Measurements from ENCODE around the gene LRRC36.

Gene LRRC36

DNA sequence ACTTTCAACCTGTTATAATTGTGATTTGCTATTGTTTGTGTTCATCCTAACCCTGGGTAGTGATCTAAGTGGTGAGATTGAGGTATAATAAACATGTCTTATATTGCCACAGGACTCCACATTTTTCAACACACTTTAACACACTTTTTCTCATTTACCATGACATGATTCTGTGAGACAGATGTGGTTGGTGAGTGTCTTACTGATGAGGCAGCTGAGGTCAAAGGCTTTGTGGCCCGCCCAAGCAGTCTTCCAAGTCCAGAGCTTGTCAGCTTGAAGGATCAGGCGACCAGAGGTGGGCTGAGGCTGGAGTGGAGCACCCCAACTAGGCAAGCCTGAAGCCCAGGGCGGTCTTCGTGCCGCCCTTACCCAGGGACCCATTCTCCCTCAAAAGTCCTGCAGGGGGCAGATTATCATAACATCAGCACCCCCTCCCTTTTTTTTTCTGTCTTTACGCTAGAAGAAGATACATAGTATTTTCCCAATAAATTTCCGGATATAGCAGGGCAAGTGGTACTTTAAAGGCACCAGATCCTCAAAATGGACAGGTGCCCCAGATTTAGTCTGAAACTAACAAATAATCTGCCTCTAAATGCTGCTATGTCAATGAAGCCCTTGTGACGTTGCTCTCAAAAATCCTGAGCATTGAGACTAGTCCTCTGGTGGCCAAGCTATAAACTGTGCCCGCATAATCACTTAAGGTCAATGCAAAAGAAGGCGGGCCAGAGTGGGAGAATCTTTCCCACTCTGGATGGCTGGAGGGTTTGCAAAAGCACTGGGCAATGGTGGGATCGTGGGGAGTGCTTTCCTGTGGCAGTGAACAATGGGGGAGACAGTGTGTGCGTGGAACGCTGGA, 21.2 kb upstream of the LRRC36 start:
- H3K79me2 ChIP-seq (ENCODE audit: control insufficient read depth, low read length): no peaks in the 10 kb centered on the region

DNA sequence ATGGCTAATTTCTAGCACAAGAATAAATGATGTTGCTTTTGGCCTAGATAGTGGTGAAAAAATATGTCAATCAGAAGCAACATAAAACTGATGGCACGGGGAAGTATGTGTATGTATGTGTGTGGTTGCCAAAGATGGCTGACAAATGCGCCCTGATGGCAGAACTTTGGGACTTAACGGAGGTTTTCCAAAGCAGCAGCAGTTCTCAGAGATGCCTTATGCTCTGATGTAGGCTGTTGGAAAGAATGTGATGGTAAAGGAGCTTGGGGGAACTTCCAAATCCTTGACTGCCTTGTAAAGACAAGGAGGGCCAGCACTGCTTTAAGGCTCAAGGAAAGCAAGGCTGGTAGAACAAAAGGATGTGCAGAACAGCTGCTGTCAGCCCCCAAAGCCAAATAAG, 16.1 kb upstream of the LRRC36 start:
- H3K27ac ChIP-seq (ENCODE audit: low read depth, low read length): no peak overlapping the region

More for the DNA sequence above, 21.2 kb upstream of the LRRC36 start:
- no peaks in the 10 kb centered on the region for H3F3A ChIP-seq (ENCODE audit: control insufficient read depth, insufficient read depth)
- no peaks in the 10 kb centered on the region for H3K4me1 ChIP-seq (ENCODE audit: control insufficient read depth, low read length)
- no peak for TF ChIP-seq EZH2phosphoT487 (IDR thresholded peaks at IDR 0.05; ENCODE audit: borderline replicate concordance, low read length)
- TF ChIP-seq, protein P1, sequence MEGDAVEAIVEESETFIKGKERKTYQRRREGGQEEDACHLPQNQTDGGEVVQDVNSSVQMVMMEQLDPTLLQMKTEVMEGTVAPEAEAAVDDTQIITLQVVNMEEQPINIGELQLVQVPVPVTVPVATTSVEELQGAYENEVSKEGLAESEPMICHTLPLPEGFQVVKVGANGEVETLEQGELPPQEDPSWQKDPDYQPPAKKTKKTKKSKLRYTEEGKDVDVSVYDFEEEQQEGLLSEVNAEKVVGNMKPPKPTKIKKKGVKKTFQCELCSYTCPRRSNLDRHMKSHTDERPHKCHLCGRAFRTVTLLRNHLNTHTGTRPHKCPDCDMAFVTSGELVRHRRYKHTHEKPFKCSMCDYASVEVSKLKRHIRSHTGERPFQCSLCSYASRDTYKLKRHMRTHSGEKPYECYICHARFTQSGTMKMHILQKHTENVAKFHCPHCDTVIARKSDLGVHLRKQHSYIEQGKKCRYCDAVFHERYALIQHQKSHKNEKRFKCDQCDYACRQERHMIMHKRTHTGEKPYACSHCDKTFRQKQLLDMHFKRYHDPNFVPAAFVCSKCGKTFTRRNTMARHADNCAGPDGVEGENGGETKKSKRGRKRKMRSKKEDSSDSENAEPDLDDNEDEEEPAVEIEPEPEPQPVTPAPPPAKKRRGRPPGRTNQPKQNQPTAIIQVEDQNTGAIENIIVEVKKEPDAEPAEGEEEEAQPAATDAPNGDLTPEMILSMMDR (IDR thresholded peaks at IDR 0.05; ENCODE audit: low read depth, low read length, poor library complexity, severe bottlenecking): no peak
- H4K20me1 ChIP-seq (ENCODE audit: control insufficient read depth, insufficient read depth, low read depth, low read length): no peaks in the 10 kb centered on the region; the same call in 1 of the 2 replicates
- H3K27me3 ChIP-seq (ENCODE audit: control insufficient read depth, low read length): peaks cover 17% of the 10 kb centered on the region
- H3K4me2 ChIP-seq (ENCODE audit: low read length): no peak overlapping the region
- no peak overlapping the region for H3K27ac ChIP-seq (ENCODE audit: low read depth, low read length)
- no peak overlapping the region for H3K4me3 ChIP-seq (ENCODE audit: low read length)
- no peaks in the 10 kb centered on the region for H3K36me3 ChIP-seq (ENCODE audit: control insufficient read depth, low read length)
- H3K9me3 ChIP-seq (ENCODE audit: control insufficient read depth, insufficient read depth, low read length): no peaks in the 10 kb centered on the region
- no peaks in the 10 kb centered on the region for H3K9me2 ChIP-seq (replicated peaks; ENCODE audit: control insufficient read depth, low read length)

DNA sequence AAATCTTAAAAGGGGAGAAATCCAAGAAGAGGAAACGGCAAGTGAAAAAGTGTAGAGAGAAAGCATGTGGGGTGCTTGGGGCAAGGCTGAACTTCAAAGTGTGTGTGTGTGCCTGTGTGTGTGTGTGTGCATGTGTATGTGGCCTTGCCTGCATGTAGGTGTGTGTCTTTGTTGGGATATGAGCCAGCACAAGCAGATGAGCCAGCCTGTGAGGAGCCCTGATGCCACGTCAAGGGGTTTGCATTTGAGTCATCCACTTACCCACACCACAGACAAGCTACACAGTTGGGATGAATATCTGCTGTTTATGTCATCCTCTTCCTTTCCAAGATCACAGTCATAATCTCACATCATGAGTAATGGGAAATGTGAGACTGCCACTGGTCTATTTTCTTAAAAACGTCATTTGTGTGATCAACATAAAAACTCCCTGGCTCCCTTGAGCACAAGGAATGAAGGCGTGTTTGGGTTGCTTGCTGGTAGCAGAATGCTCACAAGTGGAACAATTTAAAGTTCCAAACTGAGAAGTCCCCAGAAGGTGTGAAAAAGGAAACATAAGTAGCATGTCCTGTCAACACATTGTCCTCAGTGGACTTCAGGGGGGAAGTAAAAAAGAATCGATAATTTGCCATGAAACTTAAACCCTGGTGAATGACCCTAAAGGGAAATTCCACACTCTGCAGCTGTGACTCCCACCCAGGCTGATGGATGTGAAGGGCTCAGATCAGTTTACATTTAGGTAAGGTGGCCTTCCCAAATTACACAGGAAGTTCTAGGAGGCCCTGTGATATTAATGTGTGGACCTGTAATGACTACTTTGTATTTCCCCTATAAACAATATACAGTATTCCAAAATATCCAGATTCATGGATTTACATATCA, 14.8 kb upstream of the LRRC36 start:
- no peak overlapping the region for H3K4me3 ChIP-seq (ENCODE audit: low read length)
- H4K20me1 ChIP-seq (ENCODE audit: control insufficient read depth, insufficient read depth, low read depth, low read length): no peaks in the 10 kb centered on the region
- no peaks in the 10 kb centered on the region for H3F3A ChIP-seq (ENCODE audit: control insufficient read depth, insufficient read depth)
- H3K79me2 ChIP-seq (ENCODE audit: control insufficient read depth, low read length): no peaks in the 10 kb centered on the region
- H3K9me2 ChIP-seq (replicated peaks; ENCODE audit: control insufficient read depth, low read length): no peaks in the 10 kb centered on the region
- H3K4me2 ChIP-seq (ENCODE audit: low read length): no peak overlapping the region
- TF ChIP-seq, protein P1 (IDR thresholded peaks at IDR 0.05; ENCODE audit: low read depth, low read length, poor library complexity, severe bottlenecking): no peak
- no peak for TF ChIP-seq EZH2phosphoT487 (IDR thresholded peaks at IDR 0.05; ENCODE audit: borderline replicate concordance, low read length)
- peaks cover 6% of the 10 kb centered on the region for H3K27me3 ChIP-seq (ENCODE audit: control insufficient read depth, low read length)
- H3K36me3 ChIP-seq (ENCODE audit: control insufficient read depth, low read length): no peaks in the 10 kb centered on the region
- no peaks in the 10 kb centered on the region for H3K4me1 ChIP-seq (ENCODE audit: control insufficient read depth, low read length)
- no peak overlapping the region for H3K27ac ChIP-seq (ENCODE audit: low read depth, low read length)
- H3K9me3 ChIP-seq (ENCODE audit: control insufficient read depth, insufficient read depth, low read length): no peaks in the 10 kb centered on the region

More for the DNA sequence above, 16.1 kb upstream of the LRRC36 start:
- Histone ChIP-seq H3K9me3 (ENCODE audit: control insufficient read depth, insufficient read depth, low read length) (no peaks in the 10 kb centered on the region), H3K27me3 (ENCODE audit: control insufficient read depth, low read length) (peaks cover 3% of the 10 kb centered on the region; the same call in 1 of the 2 replicates), H3K4me2 (ENCODE audit: low read length) (no peak overlapping the region), H3K9me2 (replicated peaks; ENCODE audit: control insufficient read depth, low read length) (no peaks in the 10 kb centered on the region), H3K4me1 (ENCODE audit: control insufficient read depth, low read length) (no peaks in the 10 kb centered on the region), H3K4me3 (ENCODE audit: low read length) (no peak overlapping the region), H3K36me3 (ENCODE audit: control insufficient read depth, low read length) (no peaks in the 10 kb centered on the region), H4K20me1 (ENCODE audit: control insufficient read depth, insufficient read depth, low read depth, low read length) (no peaks in the 10 kb centered on the region), H3F3A (ENCODE audit: control insufficient read depth, insufficient read depth) (no peaks in the 10 kb centered on the region), H3K79me2 (ENCODE audit: control insufficient read depth, low read length) (no peaks in the 10 kb centered on the region)
- TF ChIP-seq, protein P1 (IDR thresholded peaks at IDR 0.05; ENCODE audit: low read depth, low read length, poor library complexity, severe bottlenecking): no peak
- TF ChIP-seq EZH2phosphoT487 (IDR thresholded peaks at IDR 0.05; ENCODE audit: borderline replicate concordance, low read length): no peak
